ENCODE measurements around the gene HHATL. TPM values are rescaled to one million over a fixed set of nuclear protein-coding genes. Genes with fewer than 3 reads are reported as not detected.

HHATL gene
- total RNA-seq, 6 experiments from 2014 or later = not detected

DNA sequence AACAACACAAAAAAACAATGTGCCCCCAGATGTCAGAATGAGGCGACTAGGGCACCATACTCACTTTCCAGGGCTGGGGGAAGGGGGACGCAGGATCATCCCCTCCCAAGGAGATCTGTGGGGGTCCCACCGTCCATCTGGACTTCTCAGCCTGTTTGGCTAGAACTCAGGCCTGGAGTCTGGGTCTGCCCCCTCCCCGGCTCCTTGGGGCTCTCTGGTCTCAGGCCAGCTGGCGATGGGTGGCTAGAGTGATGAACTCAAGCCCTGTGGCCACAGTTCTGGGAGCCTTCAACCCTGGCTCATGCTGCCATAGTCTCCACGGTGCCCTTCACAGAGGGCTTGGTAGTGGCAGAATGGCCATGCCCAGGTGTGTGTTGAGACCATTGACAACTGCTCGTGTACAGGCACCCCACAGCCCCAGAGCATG is 35.5 kb downstream of the HHATL start:
- Mint-ChIP-seq H3K27ac (0 out of 2 replicates have a peak overlapping the region, but pooled peaks have one; percentile 43), H3K9me3 (no peaks in the 10 kb centered on the region), H3K36me3 (ENCODE audit: low read depth) (no peaks in the 10 kb centered on the region), H3K4me1 (ENCODE audit: low read depth) (peaks cover 7% of the 10 kb centered on the region; the same call in 1 of the 2 replicates), H3K27me3 (ENCODE audit: insufficient read depth) (peaks cover 16% of the 10 kb centered on the region), H3K4me3 (no peak overlapping the region)
- TF ChIP-seq, protein P1, sequence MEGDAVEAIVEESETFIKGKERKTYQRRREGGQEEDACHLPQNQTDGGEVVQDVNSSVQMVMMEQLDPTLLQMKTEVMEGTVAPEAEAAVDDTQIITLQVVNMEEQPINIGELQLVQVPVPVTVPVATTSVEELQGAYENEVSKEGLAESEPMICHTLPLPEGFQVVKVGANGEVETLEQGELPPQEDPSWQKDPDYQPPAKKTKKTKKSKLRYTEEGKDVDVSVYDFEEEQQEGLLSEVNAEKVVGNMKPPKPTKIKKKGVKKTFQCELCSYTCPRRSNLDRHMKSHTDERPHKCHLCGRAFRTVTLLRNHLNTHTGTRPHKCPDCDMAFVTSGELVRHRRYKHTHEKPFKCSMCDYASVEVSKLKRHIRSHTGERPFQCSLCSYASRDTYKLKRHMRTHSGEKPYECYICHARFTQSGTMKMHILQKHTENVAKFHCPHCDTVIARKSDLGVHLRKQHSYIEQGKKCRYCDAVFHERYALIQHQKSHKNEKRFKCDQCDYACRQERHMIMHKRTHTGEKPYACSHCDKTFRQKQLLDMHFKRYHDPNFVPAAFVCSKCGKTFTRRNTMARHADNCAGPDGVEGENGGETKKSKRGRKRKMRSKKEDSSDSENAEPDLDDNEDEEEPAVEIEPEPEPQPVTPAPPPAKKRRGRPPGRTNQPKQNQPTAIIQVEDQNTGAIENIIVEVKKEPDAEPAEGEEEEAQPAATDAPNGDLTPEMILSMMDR (IDR thresholded peaks at IDR 0.05) = no peak
- no peak for DNase-seq

DNA sequence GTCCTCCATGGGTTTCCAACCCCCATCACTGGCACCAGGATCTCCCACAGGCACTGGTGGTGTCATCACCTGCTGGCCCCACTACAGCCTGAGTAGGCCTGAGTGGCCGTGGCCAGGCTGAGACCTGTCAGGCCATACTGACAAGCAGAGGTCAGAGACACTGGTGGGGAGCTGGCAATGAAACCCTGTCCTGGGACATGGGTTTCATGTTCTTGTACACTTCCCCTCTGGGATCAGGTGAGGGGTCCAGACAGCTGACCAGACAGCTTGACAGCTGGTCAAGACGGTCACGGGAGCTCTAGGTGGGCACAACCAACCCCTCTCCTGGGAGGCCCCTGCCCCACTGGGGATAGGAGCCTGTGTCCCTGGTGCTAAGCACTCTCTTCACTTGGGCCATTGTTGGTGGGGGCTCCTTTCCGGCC is 36.0 kb downstream of the HHATL start:
- Mint-ChIP-seq H3K4me3 (no peak overlapping the region), H3K9me3 (no peaks in the 10 kb centered on the region), H3K27me3 (ENCODE audit: insufficient read depth) (peaks cover 14% of the 10 kb centered on the region), H3K4me1 (ENCODE audit: low read depth) (peaks cover 7% of the 10 kb centered on the region; the same call in 1 of the 2 replicates), H3K36me3 (ENCODE audit: low read depth) (no peaks in the 10 kb centered on the region), H3K27ac (no peak overlapping the region)
- TF ChIP-seq, protein P1 (IDR thresholded peaks at IDR 0.05) = no peak
- no peak for DNase-seq

GRCh38 chr3:42666022-42666421 is 36.6 kb downstream of the HHATL start:
- TF ChIP-seq, protein P1 (IDR thresholded peaks at IDR 0.05) = no peak
- H3K4me3 Mint-ChIP-seq = no peak overlapping the region
- H3K4me1 Mint-ChIP-seq (ENCODE audit: low read depth) = peaks cover 7% of the 10 kb centered on the region; the same call in 1 of the 2 replicates
- peaks cover 4% of the 10 kb centered on the region; the same call in 1 of the 2 replicates for H3K36me3 Mint-ChIP-seq (ENCODE audit: low read depth)
- DNase-seq = no peak
- H3K9me3 Mint-ChIP-seq = no peaks in the 10 kb centered on the region
- H3K27me3 Mint-ChIP-seq (ENCODE audit: insufficient read depth) = peaks cover 11% of the 10 kb centered on the region
- H3K27ac Mint-ChIP-seq = no peak overlapping the region

- Mint-ChIP-seq H3K4me1 (ENCODE audit: low read depth) (peaks cover 12% of the 10 kb centered on the region), H3K4me3 (no peak overlapping the region), H3K9me3 (no peaks in the 10 kb centered on the region), H3K36me3 (ENCODE audit: low read depth) (peaks cover 9% of the 10 kb centered on the region; the same call in 1 of the 2 replicates), H3K27ac (no peak overlapping the region), H3K27me3 (ENCODE audit: insufficient read depth) (peaks cover 10% of the 10 kb centered on the region; the same call in 1 of the 2 replicates)
- no peak for DNase-seq
- TF ChIP-seq, protein P1 (IDR thresholded peaks at IDR 0.05) = no peak
Measured at GRCh38 chr3:42665050-42665878, 37.3 kb downstream of the HHATL start.

GRCh38 chr3:42664438-42664803 is 38.2 kb downstream of the HHATL start:
- Mint-ChIP-seq H3K27me3 (ENCODE audit: insufficient read depth) (peaks cover 10% of the 10 kb centered on the region; the same call in 1 of the 2 replicates), H3K4me1 (ENCODE audit: low read depth) (peaks cover 19% of the 10 kb centered on the region), H3K4me3 (no peak overlapping the region), H3K9me3 (no peaks in the 10 kb centered on the region), H3K27ac (no peak overlapping the region), H3K36me3 (ENCODE audit: low read depth) (peaks cover 14% of the 10 kb centered on the region; the same call in 1 of the 2 replicates)
- no peak for DNase-seq
- TF ChIP-seq, protein P1 (IDR thresholded peaks at IDR 0.05) = no peak
